ENCODE data around the gene TARBP2. TPM values are rescaled to one million over a fixed set of nuclear protein-coding genes. Genes with fewer than 3 reads are reported as not detected.
"Not testable (repeated sequence)": the region's sequence is repeated elsewhere in the genome, so short reads cannot be mapped to it uniquely, and the experiment has no call there.

The TARBP2 gene
- total RNA-seq, 4 donors from 2014 or later: 25.7 to 30.3 (median 27.2) TPM

DNA sequence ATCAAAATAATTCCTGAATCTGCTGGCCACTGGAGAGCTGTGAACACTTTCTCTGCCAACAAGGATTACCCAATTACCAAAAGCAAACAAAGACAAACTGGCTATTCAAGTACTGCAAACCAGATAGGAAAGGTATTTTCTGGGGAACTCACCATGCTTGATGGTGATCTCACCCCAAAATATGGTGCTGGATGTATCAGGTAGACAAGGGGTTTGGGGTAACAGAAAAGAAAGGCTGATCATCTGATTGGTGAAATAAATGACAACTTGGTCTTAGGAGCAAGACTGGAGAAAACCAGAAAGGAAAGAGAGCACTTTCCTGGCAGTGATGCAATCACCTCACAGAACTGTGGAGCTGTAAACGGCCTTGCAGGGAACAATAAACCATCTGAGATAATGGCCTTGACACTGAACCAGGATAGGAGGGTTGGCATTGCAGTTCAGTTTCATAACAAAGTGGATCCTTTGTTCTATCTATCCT lies 37.2 kb downstream of the TARBP2 start:
- peak in 1 of 3 donors; percentile 62 for DNase-seq
- no peaks in the 10 kb centered on the region for H3K9me3 ChIP-seq
- H3K36me3 ChIP-seq: peaks cover 0 to 91% (median 0%) of the 10 kb centered on the region in 3 donors
- no peaks in the 10 kb centered on the region for H3K27me3 ChIP-seq
- no peak overlapping the region for H3K4me3 ChIP-seq
- no peak for TF ChIP-seq POLR2A (IDR thresholded peaks at IDR 0.05)
- TF ChIP-seq, protein P1, sequence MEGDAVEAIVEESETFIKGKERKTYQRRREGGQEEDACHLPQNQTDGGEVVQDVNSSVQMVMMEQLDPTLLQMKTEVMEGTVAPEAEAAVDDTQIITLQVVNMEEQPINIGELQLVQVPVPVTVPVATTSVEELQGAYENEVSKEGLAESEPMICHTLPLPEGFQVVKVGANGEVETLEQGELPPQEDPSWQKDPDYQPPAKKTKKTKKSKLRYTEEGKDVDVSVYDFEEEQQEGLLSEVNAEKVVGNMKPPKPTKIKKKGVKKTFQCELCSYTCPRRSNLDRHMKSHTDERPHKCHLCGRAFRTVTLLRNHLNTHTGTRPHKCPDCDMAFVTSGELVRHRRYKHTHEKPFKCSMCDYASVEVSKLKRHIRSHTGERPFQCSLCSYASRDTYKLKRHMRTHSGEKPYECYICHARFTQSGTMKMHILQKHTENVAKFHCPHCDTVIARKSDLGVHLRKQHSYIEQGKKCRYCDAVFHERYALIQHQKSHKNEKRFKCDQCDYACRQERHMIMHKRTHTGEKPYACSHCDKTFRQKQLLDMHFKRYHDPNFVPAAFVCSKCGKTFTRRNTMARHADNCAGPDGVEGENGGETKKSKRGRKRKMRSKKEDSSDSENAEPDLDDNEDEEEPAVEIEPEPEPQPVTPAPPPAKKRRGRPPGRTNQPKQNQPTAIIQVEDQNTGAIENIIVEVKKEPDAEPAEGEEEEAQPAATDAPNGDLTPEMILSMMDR (IDR thresholded peaks at IDR 0.05): no peak
- H3K4me1 ChIP-seq: no peaks in the 10 kb centered on the region
- peak overlapping the region in 2 of 4 donors; percentile 24 to 59 for H3K27ac ChIP-seq

DNA sequence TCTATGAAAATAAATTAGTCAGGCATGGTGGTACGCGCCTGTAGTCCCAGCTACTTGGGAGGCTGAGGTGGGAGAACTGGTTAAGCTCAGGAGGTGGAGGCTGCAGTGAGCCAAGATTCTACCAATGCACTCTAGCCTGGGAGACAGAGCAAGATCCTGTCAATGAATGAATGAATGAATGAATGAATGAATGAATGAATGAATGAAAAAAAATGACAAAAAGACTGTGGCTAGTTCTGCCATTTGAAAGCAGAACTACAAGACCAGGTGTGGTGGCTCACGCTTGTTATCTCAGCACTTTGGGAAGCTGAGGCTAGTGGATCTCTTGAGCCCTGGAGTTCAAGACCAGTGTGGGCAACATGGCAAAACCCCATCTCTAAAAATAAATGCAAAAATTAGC lies 38.4 kb downstream of the TARBP2 start:
- Histone ChIP-seq H3K4me1 (no peaks in the 10 kb centered on the region), H3K27ac (no peak overlapping the region), H3K4me3 (no peak overlapping the region), H3K27me3 (no peaks in the 10 kb centered on the region), H3K9me3 (no peaks in the 10 kb centered on the region), H3K36me3 (peaks cover 0 to 81% (median 0%) of the 10 kb centered on the region in 3 donors)
- no peak for TF ChIP-seq POLR2A (IDR thresholded peaks at IDR 0.05)
- TF ChIP-seq, protein P1 (IDR thresholded peaks at IDR 0.05): no peak
- no peak for DNase-seq

DNA sequence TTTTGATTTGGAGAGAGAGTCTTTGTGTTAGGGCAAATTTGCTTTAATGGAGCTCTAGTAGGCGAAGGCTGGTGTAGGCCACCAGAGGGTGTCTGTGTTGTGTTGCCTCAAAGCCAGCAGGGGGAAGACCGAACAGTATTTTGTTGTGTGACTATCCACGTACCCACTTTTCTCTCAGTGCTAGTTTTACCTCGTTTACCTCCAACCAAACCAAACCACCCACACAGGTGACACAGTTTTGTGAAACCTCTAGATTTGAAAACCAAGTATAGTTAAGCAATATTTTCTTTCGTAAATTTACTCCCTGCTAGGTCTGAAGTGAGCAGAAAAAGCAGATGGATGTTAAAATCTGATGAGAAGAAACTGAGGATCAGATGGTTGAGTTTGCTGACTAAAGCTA lies 42.5 kb downstream of the TARBP2 start:
- Histone ChIP-seq H3K9me3 (no peaks in the 10 kb centered on the region), H3K36me3 (peaks cover 0 to 66% (median 0%) of the 10 kb centered on the region in 3 donors), H3K27me3 (no peaks in the 10 kb centered on the region), H3K4me1 (no peaks in the 10 kb centered on the region), H3K27ac (peak overlapping the region in 1 of 4 donors; percentile 53), H3K4me3 (no peak overlapping the region)
- DNase-seq: peak in 2 of 3 donors; percentile 18 to 71
- TF ChIP-seq POLR2A (IDR thresholded peaks at IDR 0.05): no peak
- TF ChIP-seq, protein P1 (IDR thresholded peaks at IDR 0.05): peak; percentile 16 to 95 (median 74)

DNA sequence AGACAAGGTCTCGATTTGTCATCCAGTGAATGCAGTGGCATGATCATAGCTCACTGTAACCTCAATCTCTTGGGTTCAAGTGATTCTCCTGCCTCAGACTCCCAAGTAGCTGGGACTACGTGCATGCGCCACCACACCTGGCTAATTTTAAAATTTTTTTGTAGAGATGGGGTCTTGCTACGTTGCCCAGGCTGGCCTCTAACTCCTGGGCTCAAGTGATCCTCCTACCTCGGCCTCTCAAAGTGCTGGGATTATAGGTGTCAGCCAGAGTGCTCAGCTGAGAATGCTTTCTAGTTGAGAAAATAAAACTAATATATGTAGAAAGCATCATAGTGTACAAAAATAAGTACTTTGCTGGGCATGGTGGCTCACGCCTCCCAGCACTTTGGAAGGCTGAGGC lies 47.3 kb downstream of the TARBP2 start:
- H3K4me3 ChIP-seq, DNase-seq, H3K4me1 ChIP-seq, H3K27me3 ChIP-seq, H3K27ac ChIP-seq, H3K9me3 ChIP-seq: not testable (repeated sequence)
- peaks cover 0 to 55% (median 0%) of the 10 kb centered on the region in 3 donors for H3K36me3 ChIP-seq

DNA sequence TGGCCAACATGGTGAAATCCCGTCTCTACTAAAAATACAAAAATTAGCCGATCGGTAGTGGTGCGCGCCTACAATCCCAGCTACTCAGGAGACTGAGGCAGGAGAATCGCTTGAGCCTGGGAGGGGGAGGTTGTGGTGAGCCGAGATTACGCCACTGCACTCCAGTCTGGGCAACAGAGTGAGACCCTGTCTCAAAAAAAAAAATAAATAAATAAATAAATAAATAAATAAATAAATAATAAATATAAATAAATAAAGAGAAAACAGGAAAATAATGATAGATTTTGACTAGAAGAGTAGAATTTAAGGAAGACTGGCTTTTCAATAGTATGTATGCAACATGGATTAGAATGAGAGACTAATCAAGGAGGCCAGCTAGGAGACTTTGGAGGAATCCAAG lies 49.0 kb downstream of the TARBP2 start:
- not testable (repeated sequence) for H3K27ac ChIP-seq, H3K4me3 ChIP-seq, H3K4me1 ChIP-seq, DNase-seq, H3K9me3 ChIP-seq, H3K27me3 ChIP-seq
- H3K36me3 ChIP-seq: peaks cover 0 to 54% (median 0%) of the 10 kb centered on the region in 3 donors

DNA sequence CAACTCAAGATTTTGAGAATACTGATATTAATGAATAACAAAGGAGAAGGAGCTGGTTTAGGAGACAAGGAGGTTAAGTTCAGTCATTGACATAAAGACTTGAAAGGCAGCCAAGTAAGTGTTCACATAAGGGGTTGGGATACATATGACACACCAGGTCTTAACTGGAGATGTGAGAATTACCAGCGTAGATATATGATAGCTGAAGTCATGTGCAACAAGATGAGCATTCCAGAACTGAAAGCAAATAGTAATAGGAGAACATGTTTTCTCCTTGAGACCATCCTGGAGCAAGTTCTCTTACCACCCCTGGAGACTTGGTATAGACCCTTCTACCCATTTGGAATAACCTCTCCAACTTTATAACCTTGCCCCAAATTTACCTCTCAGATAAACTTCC lies 49.5 kb downstream of the TARBP2 start:
- TF ChIP-seq POLR2A (IDR thresholded peaks at IDR 0.05): no peak
- TF ChIP-seq, protein P1 (IDR thresholded peaks at IDR 0.05): no peak
- no peak for DNase-seq
- no peaks in the 10 kb centered on the region for H3K27me3 ChIP-seq
- H3K36me3 ChIP-seq: peaks cover 0 to 50% (median 0%) of the 10 kb centered on the region in 3 donors
- no peaks in the 10 kb centered on the region for H3K9me3 ChIP-seq
- no peak overlapping the region for H3K4me3 ChIP-seq
- H3K27ac ChIP-seq: no peak overlapping the region
- no peaks in the 10 kb centered on the region for H3K4me1 ChIP-seq

DNA sequence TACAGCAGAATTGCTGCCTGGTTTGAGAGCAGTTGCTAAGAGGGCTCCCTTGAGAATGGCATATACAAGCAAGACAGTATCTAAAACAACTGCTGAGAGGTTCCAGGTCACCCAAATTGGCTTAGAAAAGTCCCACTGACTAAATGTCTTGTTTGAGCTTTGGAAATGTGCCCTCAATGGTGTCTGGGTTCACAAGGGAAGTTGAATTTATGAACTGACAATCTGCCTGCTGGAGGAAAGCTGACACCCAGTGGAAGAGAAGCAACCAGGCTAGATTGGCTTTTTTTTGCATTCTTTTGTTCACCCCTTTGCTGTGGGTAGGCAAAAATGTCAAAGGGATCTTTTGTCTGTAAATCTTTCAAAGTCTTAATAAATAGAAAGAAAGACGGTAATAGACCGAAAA lies 50.8 kb downstream of the TARBP2 start:
- Histone ChIP-seq H3K27ac (no peak overlapping the region), H3K4me3 (no peak overlapping the region), H3K36me3 (peaks cover 0 to 49% (median 0%) of the 10 kb centered on the region in 3 donors)

More for the DNA sequence above, 50.8 kb downstream of the TARBP2 start:
- no peak for TF ChIP-seq POLR2A (IDR thresholded peaks at IDR 0.05)
- TF ChIP-seq, protein P1 (IDR thresholded peaks at IDR 0.05): no peak
- DNase-seq: no peak
- Histone ChIP-seq H3K4me1 (no peaks in the 10 kb centered on the region), H3K27me3 (no peaks in the 10 kb centered on the region), H3K9me3 (no peaks in the 10 kb centered on the region)

All from Peyer's patch (tissue), 4 donors.